Measurements from ENCODE around the gene ACOXL. TPM values are rescaled to one million over a fixed set of nuclear protein-coding genes. Genes with fewer than 3 reads are reported as not detected.

Gene ACOXL
- total RNA-seq, 6 experiments from 2014 or later, result not detected

DNA sequence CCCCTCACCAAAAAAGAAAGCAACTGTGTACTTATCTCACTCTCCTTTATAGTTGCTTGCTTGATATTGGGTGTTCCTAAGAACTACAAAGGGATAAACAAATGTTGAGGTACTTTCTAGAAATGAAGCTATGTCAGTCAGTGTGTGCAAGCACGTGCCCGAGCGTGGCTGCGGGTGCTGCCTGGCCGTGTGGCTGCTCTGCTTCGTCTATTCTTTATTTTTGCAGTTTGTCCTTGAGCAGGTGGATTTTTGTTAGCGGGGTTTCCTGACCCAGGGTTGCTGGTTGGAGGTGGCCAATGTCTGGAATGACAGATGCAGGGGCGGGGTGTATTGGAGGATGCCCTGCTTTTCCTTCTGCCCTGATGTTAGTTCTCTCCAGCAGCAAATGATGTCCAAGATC is 62.6 kb downstream of the ACOXL start:
- no peak for ATAC-seq
- TF ChIP-seq POLR2A (IDR thresholded peaks at IDR 0.05), result no peak
- TF ChIP-seq CTCF (IDR thresholded peaks at IDR 0.05), result no peak
- DNase-seq, result no peak
- H3K9me3 ChIP-seq, result no peaks in the 10 kb centered on the region
- no peaks in the 10 kb centered on the region for H3K36me3 ChIP-seq
- 72% methylated on average over 7 of the region's 8 CpGs for WGBS (ENCODE audit: insufficient coverage, low coverage, low lambda C conversion rate, missing lambda C conversion rate)
- intact Hi-C loops (cut with DNase I), result no loop called here
- H3K4me1 ChIP-seq, result no peaks in the 10 kb centered on the region
- no peak overlapping the region for H3K4me3 ChIP-seq
- no peaks in the 10 kb centered on the region for H3K27me3 ChIP-seq
- no peak overlapping the region for H3K27ac ChIP-seq

DNA sequence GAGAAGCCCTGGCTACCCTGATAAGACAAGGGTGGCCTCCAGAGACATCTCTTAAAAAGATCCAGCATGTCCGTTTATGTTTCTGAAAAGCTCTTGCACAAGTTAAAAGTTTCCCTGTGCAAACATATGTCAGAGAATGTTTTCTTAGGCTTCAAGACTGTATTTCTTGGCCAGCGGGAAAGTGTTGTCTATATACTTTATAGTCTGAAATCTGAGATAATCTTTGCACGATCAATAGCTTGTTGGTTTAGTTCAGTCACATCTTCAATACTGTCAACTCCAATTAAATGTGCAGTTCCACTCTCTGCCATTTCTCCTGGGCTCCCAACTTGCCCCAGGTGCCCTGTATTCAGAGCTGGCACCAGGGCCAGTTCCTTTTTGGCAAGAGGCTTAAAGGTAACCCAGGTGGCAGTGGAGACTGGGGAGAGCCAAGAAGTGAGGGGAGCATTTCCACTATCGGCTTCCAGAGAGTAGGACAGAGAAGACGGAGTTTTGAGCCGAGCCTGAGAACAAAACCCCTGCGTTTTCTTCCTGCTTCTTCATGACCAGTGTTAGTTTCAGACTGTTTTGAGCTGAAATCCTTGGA is 64.4 kb downstream of the ACOXL start:
- Histone ChIP-seq H3K27me3 (no peaks in the 10 kb centered on the region), H3K4me1 (no peaks in the 10 kb centered on the region), H3K27ac (no peak overlapping the region), H3K9me3 (no peaks in the 10 kb centered on the region), H3K36me3 (no peaks in the 10 kb centered on the region), H3K4me3 (no peak overlapping the region)
- TF ChIP-seq CTCF (IDR thresholded peaks at IDR 0.05) (no peak), POLR2A (IDR thresholded peaks at IDR 0.05) (no peak)
- DNase-seq (no peak), ATAC-seq (no peak)
- 69% methylated on average over 7 of the region's 7 CpGs for WGBS (ENCODE audit: insufficient coverage, low coverage, low lambda C conversion rate, missing lambda C conversion rate)
- intact Hi-C loops (cut with DNase I), result no loop called here

GRCh38 chr2:110799376-110799775 is 67.0 kb downstream of the ACOXL start:
- ATAC-seq (no peak), DNase-seq (no peak)
- Histone ChIP-seq H3K9me3 (no peaks in the 10 kb centered on the region), H3K4me3 (no peak overlapping the region), H3K4me1 (no peaks in the 10 kb centered on the region), H3K27ac (no peak overlapping the region), H3K36me3 (no peaks in the 10 kb centered on the region), H3K27me3 (no peaks in the 10 kb centered on the region)
- 92% methylated on average over 2 of the region's 3 CpGs for WGBS (ENCODE audit: insufficient coverage, low coverage, low lambda C conversion rate, missing lambda C conversion rate)
- TF ChIP-seq POLR2A (IDR thresholded peaks at IDR 0.05), result no peak
- no peak for TF ChIP-seq CTCF (IDR thresholded peaks at IDR 0.05)
- intact Hi-C loops (cut with DNase I), result no loop called here

DNA sequence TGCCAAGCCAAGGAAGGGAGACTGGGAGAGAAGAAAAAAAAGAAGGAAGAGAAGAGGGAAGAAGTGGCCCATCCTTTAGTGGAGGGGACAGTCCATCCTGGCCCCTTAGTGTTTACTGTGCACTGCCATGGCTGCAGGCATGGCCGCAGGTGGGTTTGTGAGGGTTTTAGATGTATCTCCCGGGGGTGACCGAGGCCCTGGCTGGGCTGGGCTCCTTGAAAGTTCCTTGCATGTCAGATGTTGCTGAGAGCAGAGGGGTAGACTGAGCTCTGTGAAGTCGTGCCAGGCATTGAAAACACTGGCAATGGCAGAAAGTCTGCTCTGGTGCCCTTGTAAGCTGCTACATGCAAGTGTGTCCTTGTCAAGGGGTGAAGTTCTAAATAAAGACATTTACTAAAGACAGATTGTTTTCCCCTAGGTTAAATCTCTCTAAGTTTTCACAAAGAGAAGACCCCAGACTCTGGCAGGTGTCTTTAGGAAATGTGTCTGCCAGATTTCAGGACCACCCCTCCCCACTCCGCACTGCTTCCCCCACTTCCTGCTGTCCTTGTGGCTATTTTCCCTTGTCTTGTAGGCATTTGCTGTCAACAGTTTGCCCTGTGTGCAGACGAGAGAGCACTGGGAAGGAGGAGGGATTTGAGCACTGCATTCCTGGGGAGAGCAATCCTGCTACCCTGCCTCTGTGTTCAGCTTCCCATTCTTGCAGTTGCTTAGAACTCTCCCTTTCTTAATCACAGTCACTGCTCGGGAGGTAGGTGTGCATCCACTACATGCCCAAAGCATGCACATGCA is 68.4 kb downstream of the ACOXL start:
- TF ChIP-seq POLR2A (IDR thresholded peaks at IDR 0.05), result no peak
- TF ChIP-seq CTCF (IDR thresholded peaks at IDR 0.05), result no peak
- Histone ChIP-seq H3K4me3 (no peak overlapping the region), H3K36me3 (no peaks in the 10 kb centered on the region), H3K4me1 (no peaks in the 10 kb centered on the region), H3K27me3 (no peaks in the 10 kb centered on the region), H3K9me3 (no peaks in the 10 kb centered on the region), H3K27ac (no peak overlapping the region)
- ATAC-seq (no peak), DNase-seq (no peak)
- intact Hi-C loops (cut with DNase I), result no loop called here
- 45% methylated on average over 2 of the region's 7 CpGs for WGBS (ENCODE audit: insufficient coverage, low coverage, low lambda C conversion rate, missing lambda C conversion rate)

All from right lobe of liver (tissue), 6 donors.